Stimulated activated naive B cell treated with anti-CD40 and anti-IgM and Interleukin-4, amounts not matched to agents 10 μg/mL and 1 μg/mL and 100 μg/mL, for 72 hours (primary cell): ENCODE results near the gene OSER1.
A peak's percentile ranks its signal among the peaks of the same experiment; 100 is the strongest.
"Not testable (repeated sequence)": the region's sequence is repeated elsewhere in the genome, so short reads cannot be mapped to it uniquely, and the experiment has no call there.

Experiments used
- ATAC-seq, 2 donors: fragments of 150-1000 bp; cut with Tn5 transposase; replicated peaks; 2 replicates each; pipeline ENCODE4 v1.10.0; 2021; ENCODE audit warnings: moderate library complexity in 1 of 2
- DNase-seq: peaks from one replicate; pipeline ENCODE4 v3.0.0; 2021
- H3K27ac Mint-ChIP-seq: one replicate; pipeline ENCODE4 v1.8.0; 2022; ENCODE audit warnings: mild to moderate bottlenecking, mixed read lengths
- H3K27me3 Mint-ChIP-seq, 2 donors: one replicate each; pipeline ENCODE4 v1.8.0; 2022; ENCODE audit warnings: mixed read lengths in 2 of 2
- H3K36me3 Mint-ChIP-seq, 2 donors: one replicate each; pipeline ENCODE4 v1.8.0; 2022; ENCODE audit warnings: mixed read lengths in 2 of 2, mild to moderate bottlenecking in 1 of 2
- H3K4me1 Mint-ChIP-seq, 2 donors: one replicate each; pipeline ENCODE4 v1.8.0; 2022; ENCODE audit warnings: mixed read lengths in 2 of 2, mild to moderate bottlenecking in 1 of 2
- H3K4me3 Mint-ChIP-seq, 2 donors: one replicate each; pipeline ENCODE4 v1.8.0; 2022; ENCODE audit warnings: mild to moderate bottlenecking in 2 of 2, mixed read lengths in 2 of 2, moderate library complexity in 1 of 2
- H3K9me3 Mint-ChIP-seq, 2 donors: one replicate each; pipeline ENCODE4 v1.8.0; 2022; ENCODE audit warnings: mixed read lengths in 2 of 2, mild to moderate bottlenecking in 1 of 2

OSER1 gene

GRCh38 chr20:44210406-44211176, at the start of gene OSER1:
Gene OSER1, minus strand, starts transcription at chr20:44210771. Its CDS starts 3,814 bp downstream, at chr20:44206957.
- peak within 1 kb of the TSS; percentile 97 for H3K27ac Mint-ChIP-seq
- peak; percentile 95 for DNase-seq
- H3K27me3 Mint-ChIP-seq: no peaks in the 10 kb centered on the region
- no peaks in the 10 kb centered on the region for H3K9me3 Mint-ChIP-seq
- H3K4me1 Mint-ChIP-seq: peaks cover 32 to 58% of the 10 kb centered on the region in 2 donors
- ATAC-seq: peak; percentile 82 to 85
- peak within 1 kb of the TSS; percentile 98 for H3K4me3 Mint-ChIP-seq
- H3K36me3 Mint-ChIP-seq: peaks cover 4 to 8% of the 10 kb centered on the region in 2 donors

GRCh38 chr20:44258226-44258890, 47.8 kb upstream of the OSER1 start:
- H3K4me1 Mint-ChIP-seq: no peaks in the 10 kb centered on the region

GRCh38 chr20:44256961-44257360, 46.4 kb upstream of the OSER1 start:
- peaks cover 2 to 8% of the 10 kb centered on the region in 2 donors for H3K36me3 Mint-ChIP-seq
- no peaks in the 10 kb centered on the region for H3K9me3 Mint-ChIP-seq
- ATAC-seq (no peak), DNase-seq (no peak)
- H3K27me3 Mint-ChIP-seq: peaks cover 0 to 4% of the 10 kb centered on the region in 2 donors
- no peak overlapping the region for H3K4me3 Mint-ChIP-seq
- H3K27ac Mint-ChIP-seq: no peak overlapping the region
- H3K4me1 Mint-ChIP-seq: no peaks in the 10 kb centered on the region

More at GRCh38 chr20:44258226-44258890, 47.8 kb upstream of the OSER1 start:
- DNase-seq (no peak), ATAC-seq (no peak)
- peaks cover 0 to 4% of the 10 kb centered on the region in 2 donors for H3K36me3 Mint-ChIP-seq
- H3K4me3 Mint-ChIP-seq: no peak overlapping the region
- H3K27ac Mint-ChIP-seq: no peak overlapping the region
- H3K27me3 Mint-ChIP-seq: peaks cover 0 to 4% of the 10 kb centered on the region in 2 donors
- no peaks in the 10 kb centered on the region for H3K9me3 Mint-ChIP-seq

- Mint-ChIP-seq H3K4me3 (no peak overlapping the region), H3K4me1 (no peaks in the 10 kb centered on the region), H3K36me3 (peaks cover 2 to 8% of the 10 kb centered on the region in 2 donors), H3K27me3 (peaks cover 0 to 7% of the 10 kb centered on the region in 2 donors), H3K27ac (no peak overlapping the region), H3K9me3 (no peaks in the 10 kb centered on the region)
- no peak for DNase-seq
- ATAC-seq: no peak
Measured at GRCh38 chr20:44255942-44256341, 45.4 kb upstream of the OSER1 start.

- DNase-seq (no peak), ATAC-seq (no peak)
- H3K4me3 Mint-ChIP-seq: no peak overlapping the region
- H3K4me1 Mint-ChIP-seq: no peaks in the 10 kb centered on the region
- H3K27ac Mint-ChIP-seq: no peak overlapping the region
- H3K36me3 Mint-ChIP-seq: peaks cover 2 to 8% of the 10 kb centered on the region in 2 donors
- peaks cover 9 to 16% of the 10 kb centered on the region in 2 donors for H3K27me3 Mint-ChIP-seq
- no peaks in the 10 kb centered on the region for H3K9me3 Mint-ChIP-seq
Measured at GRCh38 chr20:44254073-44254472, 43.5 kb upstream of the OSER1 start.

- H3K27me3 Mint-ChIP-seq: peaks cover 14 to 20% of the 10 kb centered on the region in 2 donors
- no peak overlapping the region for H3K27ac Mint-ChIP-seq
- ATAC-seq (no peak), DNase-seq (no peak)
- H3K9me3 Mint-ChIP-seq: no peaks in the 10 kb centered on the region
- no peaks in the 10 kb centered on the region for H3K4me1 Mint-ChIP-seq
- no peak overlapping the region for H3K4me3 Mint-ChIP-seq
- H3K36me3 Mint-ChIP-seq: peaks cover 2 to 8% of the 10 kb centered on the region in 2 donors
Measured at GRCh38 chr20:44253528-44253927, 43.0 kb upstream of the OSER1 start.

- ATAC-seq (no peak), DNase-seq (no peak)
- Mint-ChIP-seq H3K36me3 (peaks cover 5 to 8% of the 10 kb centered on the region in 2 donors), H3K9me3 (no peaks in the 10 kb centered on the region), H3K27ac (no peak overlapping the region), H3K27me3 (peaks cover 33% of the 10 kb centered on the region in 2 donors), H3K4me3 (no peak overlapping the region), H3K4me1 (peaks cover 2 to 15% of the 10 kb centered on the region in 2 donors)
Measured at GRCh38 chr20:44251284-44251683, 40.7 kb upstream of the OSER1 start.

GRCh38 chr20:44248410-44248759, 37.8 kb upstream of the OSER1 start:
- no peak overlapping the region for H3K4me3 Mint-ChIP-seq
- peaks cover 2 to 15% of the 10 kb centered on the region in 2 donors for H3K4me1 Mint-ChIP-seq
- ATAC-seq: no peak

GRCh38 chr20:44247586-44248409, 37.2 kb upstream of the OSER1 start:
- Mint-ChIP-seq H3K4me1 (peaks cover 2 to 15% of the 10 kb centered on the region in 2 donors), H3K27me3 (peaks cover 39% of the 10 kb centered on the region in 2 donors), H3K36me3 (peaks cover 1 to 4% of the 10 kb centered on the region in 2 donors), H3K27ac (no peak overlapping the region), H3K9me3 (peaks cover 0 to 1% of the 10 kb centered on the region in 2 donors), H3K4me3 (no peak overlapping the region)
- peak in 1 of 2 donors; percentile 38 for ATAC-seq
- DNase-seq: no peak

More at GRCh38 chr20:44248410-44248759, 37.8 kb upstream of the OSER1 start:
- Mint-ChIP-seq H3K27ac (no peak overlapping the region), H3K27me3 (peaks cover 36 to 39% of the 10 kb centered on the region in 2 donors), H3K36me3 (peaks cover 4 to 5% of the 10 kb centered on the region in 2 donors), H3K9me3 (peaks cover 0 to 1% of the 10 kb centered on the region in 2 donors)
- DNase-seq: no peak

GRCh38 chr20:44247131-44247571, 36.6 kb upstream of the OSER1 start, which contains the start of gene GDAP1L1:
Gene GDAP1L1, plus strand, starts transcription at chr20:44247308. Its CDS starts 27 bp downstream, at chr20:44247335.
- DNase-seq: no peak
- H3K4me3 Mint-ChIP-seq: peak within 1 kb of the TSS in 1 of 2 donors; percentile 32
- H3K9me3 Mint-ChIP-seq: peaks cover 0 to 1% of the 10 kb centered on the region in 2 donors
- peaks cover 2 to 15% of the 10 kb centered on the region in 2 donors for H3K4me1 Mint-ChIP-seq
- H3K36me3 Mint-ChIP-seq: peaks cover under 1 to 3% of the 10 kb centered on the region in 2 donors
- ATAC-seq: no peak
- H3K27ac Mint-ChIP-seq: no peak within 1 kb of the TSS
- peaks cover 39 to 43% of the 10 kb centered on the region in 2 donors for H3K27me3 Mint-ChIP-seq

GRCh38 chr20:44245977-44246376, 35.4 kb upstream of the OSER1 start:
- Mint-ChIP-seq H3K27ac (no peak overlapping the region), H3K9me3 (peaks cover 0 to 4% of the 10 kb centered on the region in 2 donors), H3K4me3 (no peak overlapping the region), H3K36me3 (peaks cover 3 to 7% of the 10 kb centered on the region in 2 donors), H3K4me1 (peaks cover 2 to 15% of the 10 kb centered on the region in 2 donors), H3K27me3 (peaks cover 39 to 51% of the 10 kb centered on the region in 2 donors)
- DNase-seq: no peak
- ATAC-seq: no peak

- Mint-ChIP-seq H3K27me3 (peaks cover 18 to 35% of the 10 kb centered on the region in 2 donors), H3K9me3 (peaks cover 0 to 4% of the 10 kb centered on the region in 2 donors), H3K4me1 (peaks cover 0 to 4% of the 10 kb centered on the region in 2 donors), H3K27ac (no peak overlapping the region), H3K36me3 (peaks cover 3 to 10% of the 10 kb centered on the region in 2 donors), H3K4me3 (no peak overlapping the region)
- no peak for DNase-seq
- no peak for ATAC-seq
Measured at GRCh38 chr20:44241796-44242195, 31.2 kb upstream of the OSER1 start.

GRCh38 chr20:44236840-44237239, 26.3 kb upstream of the OSER1 start:
- not testable (repeated sequence) for H3K4me3 Mint-ChIP-seq, H3K36me3 Mint-ChIP-seq, ATAC-seq, H3K27ac Mint-ChIP-seq, H3K4me1 Mint-ChIP-seq, DNase-seq, H3K9me3 Mint-ChIP-seq
- peaks cover 7 to 13% of the 10 kb centered on the region in 2 donors for H3K27me3 Mint-ChIP-seq

- no peak overlapping the region for H3K4me3 Mint-ChIP-seq
- no peaks in the 10 kb centered on the region for H3K4me1 Mint-ChIP-seq
- no peaks in the 10 kb centered on the region for H3K9me3 Mint-ChIP-seq
- H3K36me3 Mint-ChIP-seq: peaks cover 0 to 3% of the 10 kb centered on the region in 2 donors
- no peak for DNase-seq
- no peak for ATAC-seq
- peaks cover 7% of the 10 kb centered on the region in 2 donors for H3K27me3 Mint-ChIP-seq
- no peak overlapping the region for H3K27ac Mint-ChIP-seq
Measured at GRCh38 chr20:44235702-44236101, 25.1 kb upstream of the OSER1 start.
